GM18909 (cell line): ENCODE results near the gene EDC3.

Source experiments
- ATAC-seq: cut with Tn5 transposase; IDR thresholded peaks from one replicate; pipeline ENCODE4 v1.9.1; 2021; ENCODE audit warnings: mild to moderate bottlenecking; ENCODE audit not compliant: unreplicated experiment, poor library complexity

Gene EDC3

GRCh38 chr15:74628949-74629348 is 66.9 kb downstream of the EDC3 start:
- no peak for ATAC-seq

- ATAC-seq = no peak
Observed at GRCh38 chr15:74628199-74628598, 67.6 kb downstream of the EDC3 start.

- no peak for ATAC-seq
Observed at GRCh38 chr15:74627766-74628165, 68.1 kb downstream of the EDC3 start.

- peak; percentile 54 for ATAC-seq
Observed at GRCh38 chr15:74626752-74627692, 68.8 kb downstream of the EDC3 start.

GRCh38 chr15:74626336-74626735 is 69.5 kb downstream of the EDC3 start:
- no peak for ATAC-seq

GRCh38 chr15:74625693-74626092 is 70.1 kb downstream of the EDC3 start:
- no peak for ATAC-seq

- ATAC-seq = no peak
Observed at GRCh38 chr15:74624020-74624602, 71.7 kb downstream of the EDC3 start.

- ATAC-seq = no peak
Observed at GRCh38 chr15:74622758-74623157, 73.1 kb downstream of the EDC3 start.

GRCh38 chr15:74621936-74622335 is 73.9 kb downstream of the EDC3 start:
- no peak for ATAC-seq

- ATAC-seq = no peak
Observed at GRCh38 chr15:74621546-74621920, 74.3 kb downstream of the EDC3 start.

GRCh38 chr15:74620636-74621545 is 74.9 kb downstream of the EDC3 start:
- ATAC-seq = peak; percentile 47

GRCh38 chr15:74619916-74620635 is 75.7 kb downstream of the EDC3 start:
- no peak for ATAC-seq

- ATAC-seq = no peak
Observed at GRCh38 chr15:74618841-74619596, 76.8 kb downstream of the EDC3 start.

- no peak for ATAC-seq
Observed at GRCh38 chr15:74616996-74617395, 78.8 kb downstream of the EDC3 start.

GRCh38 chr15:74616366-74616939 is 79.4 kb downstream of the EDC3 start:
- ATAC-seq = no peak

GRCh38 chr15:74615508-74616365 is 80.1 kb downstream of the EDC3 start, which contains the start of gene CLK3:
Gene CLK3 (plus strand): TSS chr15:74615836. CDS start chr15:74619197, 3,361 bp downstream.
- ATAC-seq = peak; percentile 80

- peak; percentile 45 for ATAC-seq
Observed at GRCh38 chr15:74614744-74615507, 80.9 kb downstream of the EDC3 start.
